Osteoblast (primary cell): ENCODE results near the gene ATF3. TPM values are rescaled to one million over a fixed set of nuclear protein-coding genes. Genes with fewer than 3 reads are reported as not detected.

Experiments
- DNase-seq: peaks from one replicate; pipeline ENCODE4 v3.0.0; 2011; ENCODE audit warnings: low spot score, mixed read lengths; ENCODE audit not compliant: insufficient read length; ENCODE audit errors: missing footprints
- H2AFZ ChIP-seq: 2 replicates; pipeline ENCODE4 v1.6.0; 2011; ENCODE audit warnings: mild to moderate bottlenecking, low read length
- H3K27ac ChIP-seq: 2 replicates; pipeline ENCODE4 v1.5.1; 2011; ENCODE audit warnings: mild to moderate bottlenecking, low read depth, low read length, moderate library complexity
- H3K27me3 ChIP-seq: 2 replicates; pipeline ENCODE4 v1.6.0; 2012; ENCODE audit warnings: mild to moderate bottlenecking, control low read depth, inconsistent platforms, low read length, moderate library complexity; ENCODE audit not compliant: insufficient read depth
- H3K36me3 ChIP-seq: 2 replicates; pipeline ENCODE4 v1.5.1; 2011; ENCODE audit warnings: mild to moderate bottlenecking, low read length, control low read depth, moderate library complexity; ENCODE audit not compliant: insufficient read depth
- H3K4me1 ChIP-seq: 2 replicates; pipeline ENCODE4 v1.5.1; 2011; ENCODE audit warnings: mild to moderate bottlenecking, low read length, control low read depth, moderate library complexity; ENCODE audit not compliant: insufficient read depth
- H3K4me2 ChIP-seq: 2 replicates; pipeline ENCODE4 v1.6.0; 2011; ENCODE audit warnings: mild to moderate bottlenecking, low read length; ENCODE audit not compliant: insufficient read depth
- H3K4me3 ChIP-seq: fragments of 200-600 bp; sonication (generic); 3 replicates; pipeline ENCODE4 v1.5.1; 2012; ENCODE audit warnings: mild to moderate bottlenecking, low read length, inconsistent platforms; ENCODE audit not compliant: insufficient read depth
- H3K79me2 ChIP-seq: 2 replicates; pipeline ENCODE4 v1.6.0; 2012; ENCODE audit warnings: mild to moderate bottlenecking, low read length, control low read depth, inconsistent platforms; ENCODE audit not compliant: insufficient read depth
- H3K9me3 ChIP-seq: 2 replicates; pipeline ENCODE4 v1.5.1; 2011; ENCODE audit warnings: low read depth, low read length, control low read depth
- H4K20me1 ChIP-seq: 2 replicates; pipeline ENCODE4 v1.6.0; 2012; ENCODE audit warnings: mild to moderate bottlenecking, low read length, control low read depth; ENCODE audit not compliant: insufficient read depth
- CTCF ChIP-seq: IDR thresholded peaks from 2 replicates; pipeline ENCODE4 v1.5.1; 2011; ENCODE audit warnings: mild to moderate bottlenecking, low read depth, low read length, moderate library complexity; ENCODE audit errors: extremely low read depth
- total RNA-seq: library from RNA; depleted of rRNA; stranded (reverse); fragments of >200 nt; gene quantifications from 2 replicates; pipeline ENCODE4 v1.2.3, GENCODE V29; 2012

Gene ATF3
- total RNA-seq, 1 donor: 3.6 TPM

- TF ChIP-seq CTCF: no peak
- H3K27ac ChIP-seq: peak overlapping the region; percentile 97
- peak overlapping the region; percentile 43 for H2AFZ ChIP-seq
- no peaks in the 10 kb centered on the region for H4K20me1 ChIP-seq
- H3K4me2 ChIP-seq: peak overlapping the region; percentile 73
- no peaks in the 10 kb centered on the region for H3K9me3 ChIP-seq
- H3K36me3 ChIP-seq: no peaks in the 10 kb centered on the region
- DNase-seq: peak; percentile 94
- H3K79me2 ChIP-seq: no peaks in the 10 kb centered on the region
- H3K27me3 ChIP-seq: no peaks in the 10 kb centered on the region
- H3K4me3 ChIP-seq: peak overlapping the region; percentile 49
- H3K4me1 ChIP-seq: peaks cover 37% of the 10 kb centered on the region
These were observed 58.9 kb downstream of the ATF3 start for GRCh38 chr1:212667223-212668139.

- Histone ChIP-seq H3K27ac (peak overlapping the region; percentile 97), H4K20me1 (no peaks in the 10 kb centered on the region), H3K4me1 (peaks cover 37% of the 10 kb centered on the region), H3K36me3 (no peaks in the 10 kb centered on the region), H2AFZ (no peak overlapping the region), H3K4me2 (peak overlapping the region; percentile 73), H3K9me3 (no peaks in the 10 kb centered on the region), H3K79me2 (no peaks in the 10 kb centered on the region), H3K27me3 (no peaks in the 10 kb centered on the region), H3K4me3 (peak overlapping the region; percentile 49)
- TF ChIP-seq CTCF: no peak
- DNase-seq: peak; percentile 29
These were observed 59.9 kb downstream of the ATF3 start for GRCh38 chr1:212668477-212668876.

- H3K36me3 ChIP-seq: no peaks in the 10 kb centered on the region
- no peaks in the 10 kb centered on the region for H3K27me3 ChIP-seq
- peak; percentile 70 for DNase-seq
- TF ChIP-seq CTCF: peak; percentile 39
- H4K20me1 ChIP-seq: no peaks in the 10 kb centered on the region
- H3K79me2 ChIP-seq: no peaks in the 10 kb centered on the region
- no peak overlapping the region for H2AFZ ChIP-seq
- H3K4me1 ChIP-seq: peaks cover 37% of the 10 kb centered on the region
- H3K27ac ChIP-seq: no peak overlapping the region
- H3K4me2 ChIP-seq: no peak overlapping the region
- H3K4me3 ChIP-seq: no peak overlapping the region
- H3K9me3 ChIP-seq: no peaks in the 10 kb centered on the region
These were observed 60.5 kb downstream of the ATF3 start for GRCh38 chr1:212669102-212669501.

GRCh38 chr1:212669600-212669999 is 61.0 kb downstream of the ATF3 start:
- no peak overlapping the region for H2AFZ ChIP-seq
- H4K20me1 ChIP-seq: no peaks in the 10 kb centered on the region
- no peaks in the 10 kb centered on the region for H3K27me3 ChIP-seq
- peaks cover 37% of the 10 kb centered on the region for H3K4me1 ChIP-seq
- no peak overlapping the region for H3K27ac ChIP-seq
- H3K4me2 ChIP-seq: no peak overlapping the region
- H3K79me2 ChIP-seq: no peaks in the 10 kb centered on the region
- H3K4me3 ChIP-seq: no peak overlapping the region
- H3K36me3 ChIP-seq: no peaks in the 10 kb centered on the region
- no peak for TF ChIP-seq CTCF
- no peaks in the 10 kb centered on the region for H3K9me3 ChIP-seq
- no peak for DNase-seq
